B cell (primary cell): ENCODE results near the gene SMIM12.

Source experiments
- CTCF ChIP-seq: fragments of 200-600 bp; IDR thresholded peaks from one replicate; pipeline ENCODE4 v1.8.0; 2022; ENCODE audit warnings: antibody characterized with exemption, mild to moderate bottlenecking
- EZH2 ChIP-seq: IDR thresholded peaks from 2 replicates; pipeline ENCODE4 v1.6.1; 2012; ENCODE audit warnings: borderline replicate concordance, low read depth, mild to moderate bottlenecking, moderate library complexity, low read length; ENCODE audit not compliant: insufficient read depth, poor library complexity, severe bottlenecking

- TF ChIP-seq CTCF: no peak
- TF ChIP-seq EZH2: no peak
These were observed 17.5 kb downstream of the SMIM12 start for GRCh38 chr1:34842073-34842472.
